GM12801 (cell line): ENCODE data around the gene UQCC3.

Experiments
- CTCF ChIP-seq: IDR thresholded peaks from one replicate; pipeline ENCODE4 v1.5.1; 2011; ENCODE audit warnings: control low read depth; ENCODE audit not compliant: insufficient read length; ENCODE audit errors: extremely low read depth

Gene UQCC3

GRCh38 chr11:62694455-62695167 lies 23.1 kb downstream of the UQCC3 start:
- TF ChIP-seq CTCF, result peak; percentile 33

DNA sequence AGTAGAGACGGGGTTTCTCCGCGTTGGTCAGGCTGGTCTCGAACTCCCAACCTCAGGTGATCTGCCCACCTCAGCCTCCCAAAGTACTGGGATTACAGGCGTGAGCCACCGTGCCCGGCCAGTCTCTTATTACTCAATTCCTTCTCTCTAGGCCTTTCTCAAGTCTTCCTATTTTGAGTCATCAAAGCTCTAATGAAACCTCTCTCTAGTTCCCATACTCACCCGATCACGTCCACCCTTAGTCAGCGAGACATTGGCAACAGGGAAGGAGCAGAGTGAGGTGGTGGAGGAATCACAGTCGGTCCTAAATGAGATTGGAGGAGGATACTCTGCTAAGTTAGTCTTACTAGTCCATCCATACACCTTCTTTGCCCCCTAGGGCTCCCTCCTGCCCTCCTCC lies 30.8 kb downstream of the UQCC3 start:
- no peak for TF ChIP-seq CTCF

DNA sequence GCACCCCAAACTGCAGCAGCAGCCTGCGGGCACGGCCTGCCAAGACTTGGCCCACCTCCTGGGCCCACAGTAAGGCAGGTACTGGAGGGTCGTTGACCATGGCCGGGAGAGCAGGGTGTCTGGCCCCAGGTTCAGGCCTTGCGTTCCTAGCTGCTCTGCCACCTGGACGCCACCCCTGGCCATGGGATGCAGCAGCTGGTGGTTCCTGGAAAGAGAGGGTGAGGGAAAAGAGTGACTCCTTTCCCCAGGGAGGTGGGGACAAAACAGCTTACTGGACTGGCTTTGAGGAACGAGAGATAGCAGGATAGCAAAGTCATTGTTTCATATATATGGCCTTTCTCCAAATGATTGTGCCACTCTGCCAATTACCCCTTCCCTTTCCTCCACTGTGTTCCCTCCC lies 33.9 kb downstream of the UQCC3 start:
- no peak for TF ChIP-seq CTCF

GRCh38 chr11:62705880-62706849 lies 34.7 kb downstream of the UQCC3 start:
- TF ChIP-seq CTCF, result no peak

GRCh38 chr11:62706850-62707247 lies 35.4 kb downstream of the UQCC3 start:
- TF ChIP-seq CTCF, result no peak

DNA sequence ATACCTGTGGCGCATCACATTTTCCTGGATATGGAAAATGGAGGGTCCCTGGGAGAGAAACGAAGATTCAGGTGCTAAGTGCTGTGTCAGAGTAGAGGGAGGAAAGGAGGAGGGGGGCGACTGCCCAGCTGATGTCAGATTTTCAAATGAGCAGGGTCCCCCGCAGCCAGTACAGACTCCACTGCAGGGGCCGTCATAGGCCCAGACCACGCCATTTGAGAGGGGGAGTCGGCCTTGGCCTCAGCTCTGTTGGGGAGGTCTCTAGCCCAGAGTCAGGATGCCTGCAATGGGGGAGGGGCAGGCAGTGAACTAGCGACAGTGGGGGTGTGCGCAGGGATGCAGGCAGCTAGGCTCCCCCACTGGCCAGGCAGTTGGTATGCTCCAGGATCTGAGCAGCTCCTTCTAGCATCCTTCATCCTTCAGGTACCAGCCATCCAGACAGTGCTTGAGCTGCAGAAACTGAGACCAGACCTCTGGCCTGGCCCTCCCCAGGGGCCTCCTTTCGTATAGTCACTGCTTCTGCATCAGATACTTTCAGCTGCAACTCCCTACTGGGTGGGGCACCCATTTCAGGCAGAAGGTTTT lies 35.9 kb downstream of the UQCC3 start, which contains the start of the genes BSCL2 and GNG3:
Gene BSCL2, minus strand, starts transcription at position 148 of the 585 bp plus-strand sequence. CDS start 229 bp downstream, outside the sequence.
Gene GNG3, plus strand, starts transcription at position 400 of the 585 bp plus-strand sequence. CDS start 620 bp downstream, outside the sequence.
- no peak for TF ChIP-seq CTCF

DNA sequence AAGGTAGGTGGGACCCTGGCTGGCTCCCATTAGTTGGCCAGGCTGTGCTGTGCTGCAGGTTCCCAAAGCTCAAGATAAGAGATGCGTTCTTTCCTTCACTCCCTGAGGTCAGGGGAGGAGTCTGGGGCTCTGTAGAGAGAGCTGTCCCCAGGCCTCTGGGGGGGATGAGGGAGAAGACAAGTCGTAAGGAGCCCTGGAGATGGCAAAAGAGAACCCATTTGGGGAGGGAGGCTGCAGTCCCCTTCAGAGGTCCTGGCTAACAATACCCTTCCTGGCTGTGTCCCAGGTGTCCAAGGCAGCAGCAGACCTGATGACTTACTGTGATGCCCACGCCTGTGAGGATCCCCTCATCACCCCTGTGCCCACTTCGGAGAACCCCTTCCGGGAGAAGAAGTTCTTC lies 36.9 kb downstream of the UQCC3 start:
- TF ChIP-seq CTCF, result no peak
